MM.1S (cell line): ENCODE data around the gene NDUFAF2.

Experiments
- DNase-seq: peaks from one replicate; pipeline ENCODE4 v3.0.0-alpha.2; 2015
- H2AFZ ChIP-seq: fragments of 300-600 bp; sonication (generic); 2 replicates; pipeline ENCODE4 v1.6.0; 2016; ENCODE audit warnings: antibody characterized with exemption, low read length
- H3F3A ChIP-seq: fragments of 300-600 bp; sonication (generic); 2 replicates; pipeline ENCODE4 v1.6.1; 2016; ENCODE audit warnings: mild to moderate bottlenecking, antibody characterized with exemption, low read length, moderate library complexity, mixed read lengths; ENCODE audit not compliant: insufficient read depth
- H3K27ac ChIP-seq: fragments of 300-600 bp; sonication (generic); 2 replicates; pipeline ENCODE4 v1.5.1; 2016; ENCODE audit warnings: mild to moderate bottlenecking, low read length
- H3K27me3 ChIP-seq: fragments of 300-600 bp; sonication (generic); replicated peaks from 2 replicates; pipeline ENCODE4 v1.6.0; 2016; ENCODE audit warnings: low read length; ENCODE audit not compliant: insufficient read depth
- H3K36me3 ChIP-seq: fragments of 300-600 bp; sonication (generic); replicated peaks from 2 replicates; pipeline ENCODE4 v1.6.1; 2016; ENCODE audit warnings: mild to moderate bottlenecking, low read length, mixed read lengths; ENCODE audit not compliant: insufficient read depth
- H3K4me1 ChIP-seq: fragments of 300-600 bp; sonication (generic); 2 replicates; pipeline ENCODE4 v1.6.1; 2016; ENCODE audit warnings: low read length, mixed read lengths
- H3K4me2 ChIP-seq: fragments of 300-600 bp; sonication (generic); 2 replicates; pipeline ENCODE4 v1.6.0; 2016; ENCODE audit warnings: low read depth, low read length
- H3K4me3 ChIP-seq: fragments of 300-600 bp; sonication (generic); 2 replicates; pipeline ENCODE4 v1.5.1; 2016; ENCODE audit warnings: low read length, mixed read lengths
- H3K79me2 ChIP-seq: fragments of 300-600 bp; sonication (generic); 2 replicates; pipeline ENCODE4 v1.6.1; 2016; ENCODE audit warnings: mixed run types, low read length, mixed read lengths
- H3K9ac ChIP-seq: fragments of 300-600 bp; sonication (generic); 2 replicates; pipeline ENCODE4 v1.6.1; 2016; ENCODE audit warnings: low read length, mixed read lengths
- H3K9me2 ChIP-seq: fragments of 300-600 bp; sonication (generic); replicated peaks from 2 replicates; pipeline ENCODE4 v1.6.1; 2016; ENCODE audit warnings: mild to moderate bottlenecking, low read length, mixed read lengths; ENCODE audit not compliant: insufficient read depth
- H3K9me3 ChIP-seq: fragments of 300-600 bp; sonication (generic); replicated peaks from 2 replicates; pipeline ENCODE4 v1.6.1; 2016; ENCODE audit warnings: mild to moderate bottlenecking, low read length, mixed read lengths; ENCODE audit not compliant: insufficient read depth
- H4K20me1 ChIP-seq: fragments of 300-600 bp; sonication (generic); 2 replicates; pipeline ENCODE4 v1.6.1; 2016; ENCODE audit warnings: mild to moderate bottlenecking, low read length, moderate library complexity, mixed read lengths; ENCODE audit not compliant: insufficient read depth
- EZH2 ChIP-seq: fragments of 300-600 bp; sonication (generic); optimal IDR thresholded peaks from 2 replicates; pipeline ENCODE3; 2017; ENCODE audit warnings: low read depth, mild to moderate bottlenecking, antibody characterized with exemption, low read length, mixed read lengths
- EZH2phosphoT487 ChIP-seq: fragments of 300-600 bp; sonication (generic); IDR thresholded peaks from 2 replicates; pipeline ENCODE4 v1.6.1; 2018; ENCODE audit warnings: antibody characterized with exemption, low read length
- TF ChIP-seq, protein P1 (sequence below): fragments of 300-600 bp; sonication (generic); IDR thresholded peaks from 2 replicates; pipeline ENCODE4 v1.5.1; 2016; ENCODE audit warnings: antibody characterized with exemption, low read length, mixed read lengths

The NDUFAF2 gene

DNA sequence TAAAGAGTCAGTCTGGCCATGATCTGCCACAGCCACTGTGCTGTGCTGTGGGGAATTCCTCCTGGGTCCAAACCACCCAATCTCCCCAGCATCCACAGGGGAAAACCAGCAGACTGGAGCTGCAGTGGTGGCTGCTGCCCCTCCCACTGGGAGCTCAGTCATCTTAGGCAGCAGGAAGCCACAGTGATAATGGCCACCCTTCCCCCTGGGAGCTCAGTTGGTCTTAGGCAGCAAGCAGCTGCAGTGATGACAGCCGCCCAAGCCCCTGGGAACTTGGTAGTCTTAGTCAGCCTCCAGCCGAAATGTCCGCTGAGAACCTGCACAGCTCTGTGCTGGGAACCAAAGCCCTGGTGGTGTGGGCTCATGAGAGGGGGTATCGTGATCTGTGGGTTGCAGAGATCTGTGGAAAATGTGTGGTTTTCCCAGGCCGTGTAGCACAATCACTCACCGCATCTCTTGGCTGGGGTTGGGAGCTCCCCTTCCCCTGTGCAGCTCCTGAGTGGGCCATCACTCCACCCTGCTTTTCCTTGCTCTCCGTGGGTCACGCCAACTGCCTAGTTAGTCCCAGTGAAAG lies 255.7 kb downstream of the NDUFAF2 start:
- H3K9me2 ChIP-seq = no peaks in the 10 kb centered on the region
- H2AFZ ChIP-seq = no peak overlapping the region
- H3K27ac ChIP-seq = no peak overlapping the region
- no peaks in the 10 kb centered on the region for H3K27me3 ChIP-seq
- no peaks in the 10 kb centered on the region for H3K79me2 ChIP-seq
- TF ChIP-seq, protein P1, sequence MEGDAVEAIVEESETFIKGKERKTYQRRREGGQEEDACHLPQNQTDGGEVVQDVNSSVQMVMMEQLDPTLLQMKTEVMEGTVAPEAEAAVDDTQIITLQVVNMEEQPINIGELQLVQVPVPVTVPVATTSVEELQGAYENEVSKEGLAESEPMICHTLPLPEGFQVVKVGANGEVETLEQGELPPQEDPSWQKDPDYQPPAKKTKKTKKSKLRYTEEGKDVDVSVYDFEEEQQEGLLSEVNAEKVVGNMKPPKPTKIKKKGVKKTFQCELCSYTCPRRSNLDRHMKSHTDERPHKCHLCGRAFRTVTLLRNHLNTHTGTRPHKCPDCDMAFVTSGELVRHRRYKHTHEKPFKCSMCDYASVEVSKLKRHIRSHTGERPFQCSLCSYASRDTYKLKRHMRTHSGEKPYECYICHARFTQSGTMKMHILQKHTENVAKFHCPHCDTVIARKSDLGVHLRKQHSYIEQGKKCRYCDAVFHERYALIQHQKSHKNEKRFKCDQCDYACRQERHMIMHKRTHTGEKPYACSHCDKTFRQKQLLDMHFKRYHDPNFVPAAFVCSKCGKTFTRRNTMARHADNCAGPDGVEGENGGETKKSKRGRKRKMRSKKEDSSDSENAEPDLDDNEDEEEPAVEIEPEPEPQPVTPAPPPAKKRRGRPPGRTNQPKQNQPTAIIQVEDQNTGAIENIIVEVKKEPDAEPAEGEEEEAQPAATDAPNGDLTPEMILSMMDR = no peak
- TF ChIP-seq EZH2phosphoT487 = no peak
- no peak for TF ChIP-seq EZH2
- H3K36me3 ChIP-seq = no peaks in the 10 kb centered on the region
- H3K4me3 ChIP-seq = no peak overlapping the region
- no peaks in the 10 kb centered on the region for H3F3A ChIP-seq
- no peak overlapping the region for H3K4me2 ChIP-seq
- no peak overlapping the region for H3K9ac ChIP-seq
- no peak for DNase-seq
- no peaks in the 10 kb centered on the region for H3K9me3 ChIP-seq
- H3K4me1 ChIP-seq = no peaks in the 10 kb centered on the region
- H4K20me1 ChIP-seq = no peaks in the 10 kb centered on the region

DNA sequence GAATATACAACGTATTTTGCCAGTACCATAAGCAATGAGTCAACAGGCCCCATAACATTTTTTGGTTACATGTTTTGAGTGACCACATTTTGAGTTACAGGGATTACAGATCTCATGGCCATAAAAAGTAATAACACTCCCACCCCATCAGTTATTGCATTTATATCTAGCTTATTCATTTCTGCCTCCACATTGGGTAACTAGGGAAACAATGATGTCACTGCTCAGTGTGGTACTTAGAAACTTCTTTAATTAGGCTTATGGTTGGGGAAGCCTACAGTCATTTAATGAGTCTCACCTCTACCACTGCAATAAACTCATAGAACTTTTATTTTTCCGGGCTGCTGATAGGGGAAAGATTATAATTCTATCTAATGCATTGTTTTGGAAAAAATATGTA lies 257.2 kb downstream of the NDUFAF2 start:
- Histone ChIP-seq H3K79me2 (no peaks in the 10 kb centered on the region), H3F3A (no peaks in the 10 kb centered on the region), H3K9ac (no peak overlapping the region), H3K4me2 (no peak overlapping the region), H2AFZ (no peak overlapping the region), H3K9me2 (no peaks in the 10 kb centered on the region), H3K27ac (no peak overlapping the region), H4K20me1 (no peaks in the 10 kb centered on the region), H3K4me1 (no peaks in the 10 kb centered on the region), H3K4me3 (no peak overlapping the region), H3K27me3 (no peaks in the 10 kb centered on the region), H3K9me3 (no peaks in the 10 kb centered on the region), H3K36me3 (no peaks in the 10 kb centered on the region)
- TF ChIP-seq, protein P1 = no peak
- TF ChIP-seq EZH2 (no peak), EZH2phosphoT487 (no peak)
- no peak for DNase-seq
